ENCODE measurements around the gene CRAMP1.
"Not testable (repeated sequence)": the region's sequence is repeated elsewhere in the genome, so short reads cannot be mapped to it uniquely, and the experiment has no call there.

CRAMP1 gene

GRCh38 chr16:1712791-1713261 is 100.7 kb downstream of the CRAMP1 start:
- no peaks in the 10 kb centered on the region for H3K36me3 ChIP-seq (ENCODE audit: control insufficient read depth in 2 of 2, insufficient read depth in 2 of 2, low read length in 2 of 2)
- no peak overlapping the region for H3K9ac ChIP-seq (ENCODE audit: low read length in 2 of 2)
- H3K4me3 ChIP-seq (ENCODE audit: low read length in 2 of 2) = no peak overlapping the region
- no peak overlapping the region for H3K27ac ChIP-seq (ENCODE audit: low read length)
- no peaks in the 10 kb centered on the region for H3K27me3 ChIP-seq (ENCODE audit: control insufficient read depth in 1 of 2, insufficient read depth in 2 of 2, low read length in 2 of 2)
- H3K4me1 ChIP-seq (ENCODE audit: control insufficient read depth, insufficient read depth, low read length) = peaks cover 14% of the 10 kb centered on the region
- no peaks in the 10 kb centered on the region for H3K9me3 ChIP-seq (ENCODE audit: control insufficient read depth in 2 of 2, low read length in 2 of 2)

- Histone ChIP-seq H3K4me1 (ENCODE audit: control insufficient read depth, insufficient read depth, low read length) (peaks cover 9% of the 10 kb centered on the region), H3K9ac (ENCODE audit: low read length in 2 of 2) (no peak overlapping the region), H3K27me3 (ENCODE audit: control insufficient read depth in 1 of 2, insufficient read depth in 2 of 2, low read length in 2 of 2) (no peaks in the 10 kb centered on the region), H3K27ac (ENCODE audit: low read length) (no peak overlapping the region), H3K36me3 (ENCODE audit: control insufficient read depth in 2 of 2, insufficient read depth in 2 of 2, low read length in 2 of 2) (no peaks in the 10 kb centered on the region), H3K9me3 (ENCODE audit: control insufficient read depth in 2 of 2, low read length in 2 of 2) (no peaks in the 10 kb centered on the region), H3K4me3 (ENCODE audit: low read length in 2 of 2) (no peak overlapping the region)
These were observed 101.2 kb downstream of the CRAMP1 start for GRCh38 chr16:1713331-1713730.

GRCh38 chr16:1713933-1714332 is 101.8 kb downstream of the CRAMP1 start:
- no peak overlapping the region for H3K27ac ChIP-seq (ENCODE audit: low read length)
- no peaks in the 10 kb centered on the region for H3K27me3 ChIP-seq (ENCODE audit: control insufficient read depth in 1 of 2, insufficient read depth in 2 of 2, low read length in 2 of 2)
- H3K4me1 ChIP-seq (ENCODE audit: control insufficient read depth, insufficient read depth, low read length) = peaks cover 3% of the 10 kb centered on the region
- no peak overlapping the region for H3K9ac ChIP-seq (ENCODE audit: low read length in 2 of 2)
- H3K36me3 ChIP-seq (ENCODE audit: control insufficient read depth in 2 of 2, insufficient read depth in 2 of 2, low read length in 2 of 2) = no peaks in the 10 kb centered on the region
- no peaks in the 10 kb centered on the region for H3K9me3 ChIP-seq (ENCODE audit: control insufficient read depth in 2 of 2, low read length in 2 of 2)
- no peak overlapping the region for H3K4me3 ChIP-seq (ENCODE audit: low read length in 2 of 2)

GRCh38 chr16:1715220-1715619 is 103.1 kb downstream of the CRAMP1 start:
- no peak overlapping the region for H3K9ac ChIP-seq (ENCODE audit: low read length in 2 of 2)
- no peak overlapping the region for H3K4me3 ChIP-seq (ENCODE audit: low read length in 2 of 2)
- H3K27ac ChIP-seq (ENCODE audit: low read length) = no peak overlapping the region
- no peaks in the 10 kb centered on the region for H3K4me1 ChIP-seq (ENCODE audit: control insufficient read depth, insufficient read depth, low read length)
- no peaks in the 10 kb centered on the region for H3K36me3 ChIP-seq (ENCODE audit: control insufficient read depth in 2 of 2, insufficient read depth in 2 of 2, low read length in 2 of 2)
- H3K27me3 ChIP-seq (ENCODE audit: control insufficient read depth in 1 of 2, insufficient read depth in 2 of 2, low read length in 2 of 2) = no peaks in the 10 kb centered on the region
- no peaks in the 10 kb centered on the region for H3K9me3 ChIP-seq (ENCODE audit: control insufficient read depth in 2 of 2, low read length in 2 of 2)

GRCh38 chr16:1718236-1718635 is 106.1 kb downstream of the CRAMP1 start:
- not testable (repeated sequence) for H3K9ac ChIP-seq (ENCODE audit: low read length in 2 of 2); H3K9me3 ChIP-seq (ENCODE audit: control insufficient read depth in 2 of 2, low read length in 2 of 2); H3K4me3 ChIP-seq (ENCODE audit: low read length in 2 of 2); H3K27me3 ChIP-seq (ENCODE audit: control insufficient read depth in 1 of 2, insufficient read depth in 2 of 2, low read length in 2 of 2); H3K4me1 ChIP-seq (ENCODE audit: control insufficient read depth, insufficient read depth, low read length); H3K36me3 ChIP-seq (ENCODE audit: control insufficient read depth in 2 of 2, insufficient read depth in 2 of 2, low read length in 2 of 2); H3K27ac ChIP-seq (ENCODE audit: low read length)

GRCh38 chr16:1719559-1720229 is 107.5 kb downstream of the CRAMP1 start:
- not testable (repeated sequence) for H3K27ac ChIP-seq (ENCODE audit: low read length); H3K9me3 ChIP-seq (ENCODE audit: control insufficient read depth in 2 of 2, low read length in 2 of 2); H3K27me3 ChIP-seq (ENCODE audit: control insufficient read depth in 1 of 2, insufficient read depth in 2 of 2, low read length in 2 of 2); H3K36me3 ChIP-seq (ENCODE audit: control insufficient read depth in 2 of 2, insufficient read depth in 2 of 2, low read length in 2 of 2); H3K9ac ChIP-seq (ENCODE audit: low read length in 2 of 2); H3K4me1 ChIP-seq (ENCODE audit: control insufficient read depth, insufficient read depth, low read length); H3K4me3 ChIP-seq (ENCODE audit: low read length in 2 of 2)

GRCh38 chr16:1721372-1721771 is 109.2 kb downstream of the CRAMP1 start:
- H3K27ac ChIP-seq (ENCODE audit: low read length) = no peak overlapping the region
- no peaks in the 10 kb centered on the region for H3K27me3 ChIP-seq (ENCODE audit: control insufficient read depth in 1 of 2, insufficient read depth in 2 of 2, low read length in 2 of 2)
- no peaks in the 10 kb centered on the region for H3K9me3 ChIP-seq (ENCODE audit: control insufficient read depth in 2 of 2, low read length in 2 of 2)
- H3K4me3 ChIP-seq (ENCODE audit: low read length in 2 of 2) = no peak overlapping the region
- no peak overlapping the region for H3K9ac ChIP-seq (ENCODE audit: low read length in 2 of 2)
- H3K36me3 ChIP-seq (ENCODE audit: control insufficient read depth in 2 of 2, insufficient read depth in 2 of 2, low read length in 2 of 2) = peaks cover 8% of the 10 kb centered on the region in 2 donors
- peaks cover 5% of the 10 kb centered on the region for H3K4me1 ChIP-seq (ENCODE audit: control insufficient read depth, insufficient read depth, low read length)

GRCh38 chr16:1723450-1724147 is 111.4 kb downstream of the CRAMP1 start:
- H3K4me1 ChIP-seq (ENCODE audit: control insufficient read depth, insufficient read depth, low read length) = peaks cover 11% of the 10 kb centered on the region
- H3K9ac ChIP-seq (ENCODE audit: low read length in 2 of 2) = no peak overlapping the region
- no peak overlapping the region for H3K27ac ChIP-seq (ENCODE audit: low read length)

GRCh38 chr16:1724491-1724890 is 112.3 kb downstream of the CRAMP1 start:
- Histone ChIP-seq H3K9me3 (ENCODE audit: control insufficient read depth in 2 of 2, low read length in 2 of 2) (no peaks in the 10 kb centered on the region), H3K4me1 (ENCODE audit: control insufficient read depth, insufficient read depth, low read length) (peaks cover 11% of the 10 kb centered on the region), H3K27ac (ENCODE audit: low read length) (no peak overlapping the region), H3K9ac (ENCODE audit: low read length in 2 of 2) (no peak overlapping the region), H3K36me3 (ENCODE audit: control insufficient read depth in 2 of 2, insufficient read depth in 2 of 2, low read length in 2 of 2) (peaks cover 19 to 31% of the 10 kb centered on the region in 2 donors), H3K27me3 (ENCODE audit: control insufficient read depth in 1 of 2, insufficient read depth in 2 of 2, low read length in 2 of 2) (no peaks in the 10 kb centered on the region), H3K4me3 (ENCODE audit: low read length in 2 of 2) (no peak overlapping the region)

More at GRCh38 chr16:1723450-1724147, 111.4 kb downstream of the CRAMP1 start:
- no peaks in the 10 kb centered on the region for H3K27me3 ChIP-seq (ENCODE audit: control insufficient read depth in 1 of 2, insufficient read depth in 2 of 2, low read length in 2 of 2)
- no peak overlapping the region for H3K4me3 ChIP-seq (ENCODE audit: low read length in 2 of 2)
- H3K9me3 ChIP-seq (ENCODE audit: control insufficient read depth in 2 of 2, low read length in 2 of 2) = no peaks in the 10 kb centered on the region
- H3K36me3 ChIP-seq (ENCODE audit: control insufficient read depth in 2 of 2, insufficient read depth in 2 of 2, low read length in 2 of 2) = peaks cover 19 to 24% of the 10 kb centered on the region in 2 donors

GRCh38 chr16:1726661-1727502 is 114.7 kb downstream of the CRAMP1 start:
- Histone ChIP-seq H3K9me3 (ENCODE audit: control insufficient read depth in 2 of 2, low read length in 2 of 2) (no peaks in the 10 kb centered on the region), H3K4me3 (ENCODE audit: low read length in 2 of 2) (no peak overlapping the region), H3K27me3 (ENCODE audit: control insufficient read depth in 1 of 2, insufficient read depth in 2 of 2, low read length in 2 of 2) (no peaks in the 10 kb centered on the region), H3K9ac (ENCODE audit: low read length in 2 of 2) (no peak overlapping the region), H3K27ac (ENCODE audit: low read length) (no peak overlapping the region), H3K36me3 (ENCODE audit: control insufficient read depth in 2 of 2, insufficient read depth in 2 of 2, low read length in 2 of 2) (peaks cover 24 to 32% of the 10 kb centered on the region in 2 donors), H3K4me1 (ENCODE audit: control insufficient read depth, insufficient read depth, low read length) (peaks cover 11% of the 10 kb centered on the region)

Measured in stomach smooth muscle (tissue), 2 donors.